Breast epithelium (tissue), 4 donors: ENCODE results near the gene CXorf66. TPM values are rescaled to one million over a fixed set of nuclear protein-coding genes. Genes with fewer than 3 reads are reported as not detected.

Experiments
- DNase-seq, 2 donors: peaks; one replicate each; pipeline ENCODE4 v3.0.0-alpha.2; 2019; ENCODE audit warnings: low spot score in 2 of 2
- H3K27ac ChIP-seq, 2 donors: fragments of 200-600 bp; sonication (generic) in 1 of 2; one replicate each; pipeline ENCODE4 v1.5.1; 2016 to 2019; ENCODE audit warnings: mild to moderate bottlenecking in 1 of 2
- H3K27me3 ChIP-seq, 2 donors: fragments of 200-600 bp; sonication (generic) in 1 of 2; one replicate each; pipeline versions ENCODE4 v1.5.1 to v1.6.0; 2017 to 2019; ENCODE audit warnings: control low read depth in 1 of 2, mild to moderate bottlenecking in 1 of 2
- H3K36me3 ChIP-seq: fragments of 200-600 bp; one replicate; pipeline ENCODE4 v1.5.1; 2019
- H3K4me1 ChIP-seq, 2 donors: fragments of 200-600 bp; sonication (generic); one replicate each; pipeline ENCODE4 v1.5.1; 2016 to 2019; ENCODE audit warnings: control low read depth in 1 of 2
- H3K4me3 ChIP-seq, 3 donors: fragments of 200-600 bp; sonication (generic); 1 replicate in 2 of 3; 2 replicates in 1 of 3; pipeline ENCODE4 v1.5.1; 2016 to 2019; ENCODE audit warnings: mild to moderate bottlenecking in 3 of 3, moderate library complexity in 2 of 3
- H3K9me3 ChIP-seq, 2 donors: fragments of 200-600 bp; sonication (generic) in 1 of 2; one replicate each; pipeline ENCODE4 v1.5.1; 2016 to 2019; ENCODE audit warnings: control low read depth in 1 of 2
- POLR2A ChIP-seq: fragments of 450-650 bp; IDR thresholded peaks from one replicate; pipeline ENCODE4 v1.6.1; 2016; ENCODE audit warnings: antibody characterized with exemption, mild to moderate bottlenecking, moderate library complexity
- POLR2AphosphoS5 ChIP-seq, 3 donors: sonication (generic); formaldehyde crosslinking; IDR thresholded peaks; one replicate each; pipeline ENCODE4 v1.6.1; 2017; ENCODE audit warnings: antibody characterized with exemption in 3 of 3
- intact Hi-C: fragments of 100-400 bp; cut with DNase I; formaldehyde crosslinking; loops from one replicate; pipeline ENCODE4 v1.15.1; 2023; ENCODE audit warnings: low total_unique reads
- total RNA-seq, 3 donors: library from RNA; depleted of rRNA; stranded (reverse); fragments of >200 nt; gene quantifications; one replicate each; pipeline ENCODE4 v1.1.0, GENCODE V29; 2016
- TF ChIP-seq, protein P1 (sequence below), 3 donors: fragments of 450-650 bp; IDR thresholded peaks; one replicate each; pipeline ENCODE4 v1.5.1; 2016 to 2017; ENCODE audit warnings: antibody characterized with exemption in 3 of 3, mild to moderate bottlenecking in 3 of 3, moderate library complexity in 3 of 3

CXorf66 gene
- total RNA-seq, 3 donors from 2014 or later, result not detected

DNA sequence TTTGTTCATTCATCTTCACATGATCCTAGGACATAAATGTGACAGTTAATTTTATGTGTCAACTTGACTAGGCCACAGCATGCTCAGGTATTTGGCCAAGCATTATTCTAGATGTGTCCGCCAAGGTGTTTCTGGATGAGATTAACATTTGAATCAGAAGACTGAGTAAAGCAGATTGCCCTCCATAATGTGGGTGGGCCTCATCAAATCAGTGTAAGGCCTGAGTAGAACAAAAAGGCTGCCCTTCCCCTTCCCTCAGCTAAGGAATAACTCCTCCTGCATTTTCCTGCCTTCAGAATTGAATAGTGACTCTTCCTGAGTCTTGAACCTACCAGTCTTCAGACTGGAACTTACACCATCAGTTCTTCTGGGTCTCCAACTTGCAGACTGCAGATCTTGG is 50.9 kb downstream of the CXorf66 start:
- Histone ChIP-seq H3K27ac (no peak overlapping the region), H3K4me3 (no peak overlapping the region), H3K9me3 (no peaks in the 10 kb centered on the region), H3K36me3 (no peaks in the 10 kb centered on the region), H3K4me1 (no peaks in the 10 kb centered on the region), H3K27me3 (no peaks in the 10 kb centered on the region)
- TF ChIP-seq, protein P1, sequence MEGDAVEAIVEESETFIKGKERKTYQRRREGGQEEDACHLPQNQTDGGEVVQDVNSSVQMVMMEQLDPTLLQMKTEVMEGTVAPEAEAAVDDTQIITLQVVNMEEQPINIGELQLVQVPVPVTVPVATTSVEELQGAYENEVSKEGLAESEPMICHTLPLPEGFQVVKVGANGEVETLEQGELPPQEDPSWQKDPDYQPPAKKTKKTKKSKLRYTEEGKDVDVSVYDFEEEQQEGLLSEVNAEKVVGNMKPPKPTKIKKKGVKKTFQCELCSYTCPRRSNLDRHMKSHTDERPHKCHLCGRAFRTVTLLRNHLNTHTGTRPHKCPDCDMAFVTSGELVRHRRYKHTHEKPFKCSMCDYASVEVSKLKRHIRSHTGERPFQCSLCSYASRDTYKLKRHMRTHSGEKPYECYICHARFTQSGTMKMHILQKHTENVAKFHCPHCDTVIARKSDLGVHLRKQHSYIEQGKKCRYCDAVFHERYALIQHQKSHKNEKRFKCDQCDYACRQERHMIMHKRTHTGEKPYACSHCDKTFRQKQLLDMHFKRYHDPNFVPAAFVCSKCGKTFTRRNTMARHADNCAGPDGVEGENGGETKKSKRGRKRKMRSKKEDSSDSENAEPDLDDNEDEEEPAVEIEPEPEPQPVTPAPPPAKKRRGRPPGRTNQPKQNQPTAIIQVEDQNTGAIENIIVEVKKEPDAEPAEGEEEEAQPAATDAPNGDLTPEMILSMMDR (IDR thresholded peaks at IDR 0.05), result no peak
- TF ChIP-seq POLR2A, result no peak
- no peak for TF ChIP-seq POLR2AphosphoS5 (IDR thresholded peaks at IDR 0.05)
- intact Hi-C loops, result no loop called here
- no peak for DNase-seq

DNA sequence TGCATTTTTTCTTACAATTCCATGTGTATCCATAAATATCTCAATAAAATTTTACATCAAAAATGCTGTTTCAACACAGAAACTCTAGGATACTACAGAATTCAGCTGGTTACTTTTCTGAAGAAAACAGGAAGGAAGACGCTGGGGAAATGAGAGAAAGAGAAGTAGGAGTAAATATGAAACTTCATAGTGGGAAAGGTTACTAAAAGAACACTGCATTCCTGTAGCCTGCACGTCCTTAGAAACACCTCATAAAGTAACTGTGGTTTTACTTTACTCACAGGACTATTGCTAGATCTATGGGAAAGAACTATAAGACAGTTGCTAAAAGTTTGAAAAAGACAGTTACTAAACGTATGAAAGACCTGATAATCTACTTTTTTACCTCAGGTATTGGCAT is 55.6 kb downstream of the CXorf66 start:
- Histone ChIP-seq H3K27me3 (peaks cover 0 to under 1% of the 10 kb centered on the region in 2 donors), H3K4me1 (no peaks in the 10 kb centered on the region), H3K27ac (no peak overlapping the region), H3K36me3 (no peaks in the 10 kb centered on the region), H3K4me3 (no peak overlapping the region), H3K9me3 (no peaks in the 10 kb centered on the region)
- DNase-seq, result no peak
- TF ChIP-seq POLR2A (no peak), POLR2AphosphoS5 (IDR thresholded peaks at IDR 0.05) (no peak)
- TF ChIP-seq, protein P1 (IDR thresholded peaks at IDR 0.05), result no peak
- intact Hi-C loops, result no loop called here

DNA sequence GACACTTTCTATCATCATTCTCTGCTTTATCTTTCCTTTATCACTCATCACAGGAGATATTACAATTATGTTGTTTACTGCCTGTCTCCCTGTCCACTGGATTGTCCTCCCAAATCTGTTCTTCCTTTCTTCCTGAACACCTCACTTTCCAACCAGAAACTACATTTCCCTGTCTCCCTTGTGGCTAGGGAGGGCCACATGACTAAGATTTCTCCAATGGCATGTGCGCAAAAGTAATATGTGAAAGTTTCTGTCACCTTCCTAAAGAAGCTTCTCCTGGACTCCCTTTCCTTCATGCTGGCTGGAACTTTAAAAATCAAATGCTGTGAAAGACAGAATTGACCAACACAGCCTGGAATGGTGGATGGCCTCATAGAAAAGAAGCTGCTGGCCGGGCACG is 58.2 kb downstream of the CXorf66 start:
- TF ChIP-seq POLR2AphosphoS5 (IDR thresholded peaks at IDR 0.05) (no peak), POLR2A (no peak)
- TF ChIP-seq, protein P1 (IDR thresholded peaks at IDR 0.05), result no peak
- Histone ChIP-seq H3K36me3 (no peaks in the 10 kb centered on the region), H3K4me1 (no peaks in the 10 kb centered on the region), H3K4me3 (no peak overlapping the region), H3K27me3 (peaks cover 0 to 6% of the 10 kb centered on the region in 2 donors), H3K27ac (no peak overlapping the region), H3K9me3 (no peaks in the 10 kb centered on the region)
- intact Hi-C loops, result no loop called here
- DNase-seq, result no peak

DNA sequence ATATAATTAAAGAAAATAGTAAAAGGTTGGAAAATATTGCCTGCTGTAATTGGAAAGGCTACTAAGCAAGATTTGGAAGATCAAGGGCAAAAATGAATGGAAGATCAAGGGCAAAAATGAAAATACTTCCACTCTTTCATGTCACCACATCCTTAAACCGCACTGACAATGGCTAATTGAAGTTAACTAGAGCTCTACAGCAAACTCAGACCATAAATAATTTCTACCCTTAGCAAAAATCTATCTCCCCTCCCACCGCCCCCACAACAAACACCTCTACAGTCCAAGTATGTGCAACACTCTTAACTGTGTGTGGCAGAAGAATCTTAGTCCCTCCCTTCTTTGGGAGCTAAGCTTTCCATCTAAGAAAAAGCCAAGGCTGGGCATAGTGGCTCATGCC is 59.6 kb downstream of the CXorf66 start:
- Histone ChIP-seq H3K4me1 (no peaks in the 10 kb centered on the region), H3K36me3 (no peaks in the 10 kb centered on the region), H3K9me3 (no peaks in the 10 kb centered on the region), H3K27ac (no peak overlapping the region), H3K4me3 (no peak overlapping the region), H3K27me3 (peaks cover 0 to 6% of the 10 kb centered on the region in 2 donors)
- TF ChIP-seq, protein P1 (IDR thresholded peaks at IDR 0.05), result no peak
- no peak for TF ChIP-seq POLR2AphosphoS5 (IDR thresholded peaks at IDR 0.05)
- TF ChIP-seq POLR2A, result no peak
- intact Hi-C loops, result no loop called here
- DNase-seq, result no peak

Other genes starting within 250 kb of the CXorf66 start
- 10 to 100 TPM; 32.5 to 42.4 (median 34.1) TPM for gene ATP11C, start 32.5 kb downstream of the CXorf66 start, total RNA-seq